WTC11 (cell line): ENCODE measurements around the gene KCNH6. TPM values are rescaled to one million over a fixed set of nuclear protein-coding genes. Genes with fewer than 3 reads are reported as not detected.

ENCODE experiments used
- ATAC-seq: fragments of 200-7000 bp; cut with Tn5 transposase; 2 replicates; pipeline ENCODE4 v1.10.0; 2021; ENCODE audit warnings: mild to moderate bottlenecking, moderate library complexity
- CTCF ChIA-PET: fragments of 300-600 bp; sonication (Branson Sonifier 250); formaldehyde crosslinking; loops from one replicate; lab custom pipeline; 2021; ENCODE audit warnings: antibody characterized with exemption; lab: Charles Lee
- POLR2A ChIA-PET: fragments of 350-600 bp; sonication (Branson Sonifier 250); formaldehyde crosslinking; loops from one replicate; lab custom pipeline; 2021; ENCODE audit warnings: antibody characterized with exemption; lab: Charles Lee
- DNase-seq: peaks from one replicate; pipeline ENCODE4 v3.0.0; 2021; ENCODE audit warnings: low spot score
- H3K27ac Mint-ChIP-seq: 2 replicates; pipeline ENCODE4 v1.8.0; 2021; ENCODE audit warnings: mixed read lengths
- H3K27me3 Mint-ChIP-seq: 2 replicates; pipeline ENCODE4 v1.8.0; 2021; ENCODE audit warnings: low read depth, mild to moderate bottlenecking, moderate library complexity, mixed read lengths
- H3K36me3 Mint-ChIP-seq: 2 replicates; pipeline ENCODE4 v1.8.0; 2021; ENCODE audit warnings: mixed read lengths
- H3K4me1 Mint-ChIP-seq: 2 replicates; pipeline ENCODE4 v1.8.0; 2022; ENCODE audit warnings: mixed read lengths
- H3K4me3 Mint-ChIP-seq: 2 replicates; pipeline ENCODE4 v1.8.0; 2021; ENCODE audit warnings: mild to moderate bottlenecking, moderate library complexity, mixed read lengths
- H3K9me3 Mint-ChIP-seq: 2 replicates; pipeline ENCODE4 v1.8.0; 2021; ENCODE audit warnings: mixed read lengths
- AR ChIP-seq: fragments of 250-450 bp; sonication (Bioruptor Pico); IDR thresholded peaks from 2 replicates; pipeline ENCODE4 v1.9.0; 2021; ENCODE audit warnings: mild to moderate bottlenecking
- CREM ChIP-seq: sonication (generic); formaldehyde crosslinking; IDR thresholded peaks from 2 replicates; pipeline ENCODE4 v1.8.1; 2022; ENCODE audit warnings: mild to moderate bottlenecking, missing genetic modification reagents, moderate library complexity
- E2F4 ChIP-seq: sonication (generic); formaldehyde crosslinking; IDR thresholded peaks from 2 replicates; pipeline ENCODE4 v1.8.1; 2022; ENCODE audit warnings: low read depth, mild to moderate bottlenecking, moderate library complexity, missing genetic modification reagents, borderline replicate concordance
- E2F5 ChIP-seq: sonication (generic); formaldehyde crosslinking; IDR thresholded peaks from 2 replicates; pipeline ENCODE4 v1.8.1; 2022; ENCODE audit warnings: mild to moderate bottlenecking, moderate library complexity, missing genetic modification reagents
- ELF4 ChIP-seq: sonication (generic); formaldehyde crosslinking; IDR thresholded peaks from 2 replicates; pipeline ENCODE4 v1.8.1; 2022; ENCODE audit warnings: low read depth, mild to moderate bottlenecking, moderate library complexity, missing genetic modification reagents
- EMX1 ChIP-seq: fragments of 250-450 bp; sonication (Bioruptor Pico); IDR thresholded peaks from 2 replicates; pipeline ENCODE4 v1.8.0; 2021; ENCODE audit warnings: mild to moderate bottlenecking
- ESRRA ChIP-seq: sonication (generic); formaldehyde crosslinking; IDR thresholded peaks from 2 replicates; pipeline ENCODE4 v1.8.1; 2022; ENCODE audit warnings: mild to moderate bottlenecking, missing genetic modification reagents, borderline replicate concordance
- FOXP1 ChIP-seq: sonication (generic); formaldehyde crosslinking; IDR thresholded peaks from 2 replicates; pipeline ENCODE4 v1.8.0; 2022; ENCODE audit warnings: missing genetic modification reagents, mild to moderate bottlenecking, moderate library complexity, borderline replicate concordance
- FOXP4 ChIP-seq: sonication (generic); formaldehyde crosslinking; IDR thresholded peaks from 2 replicates; pipeline ENCODE4 v1.8.0; 2022; ENCODE audit warnings: mild to moderate bottlenecking, missing genetic modification reagents
- IRF2 ChIP-seq: sonication (generic); formaldehyde crosslinking; IDR thresholded peaks from 2 replicates; pipeline ENCODE4 v1.8.0; 2022; ENCODE audit warnings: low read depth, missing genetic modification reagents, borderline replicate concordance
- MXD4 ChIP-seq: fragments of 250-450 bp; sonication (Bioruptor Pico); IDR thresholded peaks from 2 replicates; pipeline ENCODE4 v1.8.0; 2021; ENCODE audit warnings: mild to moderate bottlenecking, moderate library complexity, borderline replicate concordance
- NFE2L1 ChIP-seq: sonication (generic); formaldehyde crosslinking; IDR thresholded peaks from 2 replicates; pipeline ENCODE4 v1.8.1; 2023; ENCODE audit warnings: missing genetic modification reagents
- OVOL2 ChIP-seq: fragments of 250-450 bp; sonication (Bioruptor Pico); IDR thresholded peaks from 2 replicates; pipeline ENCODE4 v1.9.0; 2021; ENCODE audit warnings: mild to moderate bottlenecking, borderline replicate concordance
- TP53 ChIP-seq: sonication (generic); formaldehyde crosslinking; IDR thresholded peaks from 2 replicates; pipeline ENCODE4 v1.8.1; 2023; ENCODE audit warnings: mild to moderate bottlenecking, missing genetic modification reagents
- USF2 ChIP-seq: sonication (generic); formaldehyde crosslinking; IDR thresholded peaks from 2 replicates; pipeline ENCODE4 v1.8.1; 2023; ENCODE audit warnings: mild to moderate bottlenecking, missing genetic modification reagents, moderate library complexity
- ZNF232 ChIP-seq: sonication (generic); formaldehyde crosslinking; IDR thresholded peaks from 2 replicates; pipeline ENCODE4 v1.8.0; 2022; ENCODE audit warnings: mild to moderate bottlenecking, missing genetic modification reagents
- ZNF281 ChIP-seq: sonication (generic); formaldehyde crosslinking; IDR thresholded peaks from 2 replicates; pipeline ENCODE4 v1.8.0; 2023; ENCODE audit warnings: mild to moderate bottlenecking, missing genetic modification reagents
- ZNF423 ChIP-seq: fragments of 250-450 bp; sonication (Bioruptor Pico); IDR thresholded peaks from 2 replicates; pipeline ENCODE4 v2.1.2; 2022; ENCODE audit warnings: mild to moderate bottlenecking, moderate library complexity
- total RNA-seq: library from RNA; stranded (reverse); gene quantifications from 3 replicates; pipeline ENCODE4 v1.2.3, GENCODE V29; 2021

KCNH6 gene
- total RNA-seq, 1 experiment from 2014 or later: 2.1 TPM

GRCh38 chr17:63555500-63556156, 32.5 kb downstream of the KCNH6 start:
- Mint-ChIP-seq H3K27ac (no peak overlapping the region), H3K9me3 (no peaks in the 10 kb centered on the region), H3K36me3 (peaks cover 10% of the 10 kb centered on the region), H3K4me3 (no peak overlapping the region), H3K4me1 (peaks cover 14% of the 10 kb centered on the region), H3K27me3 (no peaks in the 10 kb centered on the region)
- ChIA-PET CTCF (interaction anchor here (1.3 kb wide), 1 partner anchor 9 kb away, joined by 3 read pairs; no protein-coding TSS in a partner anchor), POLR2A (no interaction called here)
- DNase-seq: no peak
- no peak for ATAC-seq
- TF ChIP-seq E2F4 (CRISPR knock-in tag) (no peak), EMX1 (CRISPR knock-in tag) (no peak), MXD4 (CRISPR knock-in tag) (no peak), AR (CRISPR knock-in tag) (no peak), E2F5 (no peak), ESRRA (CRISPR knock-in tag) (no peak), ZNF232 (CRISPR knock-in tag) (no peak), USF2 (no peak), TP53 (CRISPR knock-in tag) (no peak), ZNF281 (CRISPR knock-in tag) (no peak), ZNF423 (CRISPR knock-in tag) (no peak), IRF2 (no peak), OVOL2 (no peak), NFE2L1 (no peak), FOXP4 (CRISPR knock-in tag) (no peak), FOXP1 (CRISPR knock-in tag) (no peak), ELF4 (CRISPR knock-in tag) (no peak), CREM (no peak)
